SW480 (cell line): ENCODE measurements around the gene TGFB1I1.
"Not testable (repeated sequence)": the region's sequence is repeated elsewhere in the genome, so short reads cannot be mapped to it uniquely, and the experiment has no call there.

Experiments
- DNase-seq: peaks from one replicate; pipeline ENCODE4 v3.0.0-alpha.2; 2016; ENCODE audit warnings: low spot score

The TGFB1I1 gene

DNA sequence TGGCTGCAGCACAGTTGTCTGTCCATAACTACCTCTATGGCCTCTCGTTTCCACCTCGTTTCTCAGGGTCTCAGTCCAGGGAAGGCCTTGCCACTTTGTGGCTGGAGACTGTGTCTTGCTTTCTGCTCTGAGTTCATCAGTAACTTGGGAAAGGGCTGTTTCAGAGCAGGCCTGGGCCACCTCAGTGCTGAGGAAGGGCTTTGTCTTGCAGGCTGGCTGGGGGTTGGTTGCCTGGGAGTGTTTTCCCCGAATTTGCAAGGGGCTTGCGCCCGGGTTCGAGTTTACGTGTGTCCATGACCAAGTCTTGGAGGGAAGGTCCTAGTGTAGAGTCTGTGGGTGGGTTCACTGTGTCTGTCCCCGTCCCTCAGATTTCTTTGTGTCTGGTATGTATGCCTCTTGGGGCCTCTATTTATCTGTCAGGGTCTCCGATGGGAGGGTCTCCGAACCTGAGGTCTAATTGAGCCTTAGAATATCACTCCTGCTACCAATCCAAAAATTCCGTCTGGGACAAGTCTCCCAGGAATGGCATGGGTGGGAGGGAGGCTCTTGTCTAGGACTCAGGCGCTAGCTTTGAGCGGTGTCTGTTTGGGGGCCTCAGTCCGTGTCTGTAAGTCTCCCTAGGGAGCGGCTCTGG, 594 bp upstream of the TGFB1I1 start:
- no peak for DNase-seq

DNA sequence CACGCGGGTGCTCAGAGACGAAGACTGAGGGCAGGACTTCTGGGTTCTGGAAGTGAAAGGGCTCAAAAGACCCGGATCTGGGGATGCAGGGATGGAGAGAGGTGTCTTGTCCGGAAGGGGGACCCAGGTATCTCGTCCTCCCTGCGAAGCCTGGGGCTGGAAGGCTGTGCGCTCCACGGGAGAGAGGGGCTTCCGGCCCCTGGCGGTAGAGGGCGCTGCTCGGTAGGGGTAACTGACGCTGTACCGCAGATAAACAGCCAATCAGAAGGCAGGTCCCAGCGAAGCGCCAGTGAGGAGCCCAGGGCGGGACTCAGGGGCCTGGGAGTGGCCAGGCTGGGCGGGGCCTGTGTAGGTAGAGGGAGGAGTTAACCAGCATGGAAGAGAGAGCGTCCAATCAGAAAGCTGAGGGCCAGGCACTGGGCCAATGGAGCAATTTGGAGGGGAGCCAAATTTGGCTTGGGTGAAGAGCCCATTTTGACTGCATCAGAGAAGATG, 804 bp downstream of the TGFB1I1 start:
- peak; percentile 88 for DNase-seq

GRCh38 chr16:31473264-31473984, 1.5 kb downstream of the TGFB1I1 start:
- no peak for DNase-seq

DNA sequence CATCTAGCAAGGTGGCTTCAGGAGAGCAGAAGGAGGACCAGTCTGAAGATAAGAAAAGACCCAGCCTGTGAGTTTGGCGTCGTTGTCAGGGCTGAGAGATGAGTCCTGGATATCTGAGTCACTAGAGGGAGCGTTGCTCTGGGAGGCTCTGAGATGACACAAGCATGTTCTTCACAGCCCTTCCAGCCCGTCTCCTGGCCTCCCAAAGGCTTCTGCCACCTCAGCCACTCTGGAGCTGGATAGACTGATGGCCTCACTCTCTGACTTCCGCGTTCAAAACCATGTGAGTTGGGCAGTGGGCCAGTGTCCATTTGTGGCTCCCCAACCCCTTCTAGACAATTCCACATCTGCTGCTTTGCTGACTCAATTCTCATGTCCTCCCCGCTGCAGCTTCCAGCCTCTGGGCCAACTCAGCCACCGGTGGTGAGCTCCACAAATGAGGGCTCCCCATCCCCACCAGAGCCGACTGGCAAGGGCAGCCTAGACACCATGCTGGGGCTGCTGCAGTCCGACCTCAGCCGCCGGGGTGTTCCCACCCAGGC, 2.3 kb downstream of the TGFB1I1 start:
- DNase-seq, result no peak

DNA sequence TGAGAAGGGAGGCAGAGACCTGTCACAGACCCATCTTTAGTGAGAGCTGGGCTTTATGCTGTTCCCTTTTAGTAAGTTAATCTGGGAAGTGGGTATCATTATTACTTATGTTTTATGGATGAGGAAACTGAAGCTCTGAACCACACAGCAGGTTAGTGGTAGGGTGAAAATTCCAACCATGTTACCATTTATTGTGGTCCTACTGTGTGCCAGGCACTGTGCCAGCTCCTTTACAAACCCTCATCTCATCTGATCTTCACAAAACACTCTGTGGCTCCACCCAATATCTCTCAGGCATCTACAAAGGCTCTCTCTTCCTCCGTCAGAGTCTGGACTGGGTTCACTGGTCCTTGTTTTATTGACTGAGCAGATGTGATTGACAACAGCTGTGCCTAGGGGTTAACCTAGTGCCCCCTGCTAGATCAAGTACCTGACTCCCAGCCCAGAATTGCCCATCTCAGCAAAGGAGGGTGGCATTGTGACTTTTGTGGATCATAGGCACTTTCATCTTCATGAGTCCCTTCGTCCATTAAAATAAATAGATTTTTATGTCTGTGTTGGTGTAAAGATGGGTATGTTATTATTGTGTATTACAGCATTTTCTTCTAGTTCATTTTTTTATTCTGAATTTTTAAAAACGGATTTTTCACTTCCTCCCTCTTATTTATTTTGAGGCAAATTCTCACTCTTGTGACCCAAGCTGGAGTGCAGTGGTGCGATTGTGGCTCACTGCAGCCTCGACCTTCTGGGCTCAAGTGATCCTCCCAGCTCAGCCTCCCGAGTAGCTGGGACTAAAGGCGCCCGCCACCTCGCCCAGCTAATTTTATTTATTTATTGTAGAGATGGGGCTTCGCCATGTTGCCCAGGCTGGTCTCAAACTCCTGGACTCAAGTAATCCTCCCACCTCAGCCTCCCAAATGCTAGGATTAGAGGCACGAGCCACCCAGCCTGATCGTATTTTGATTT, 3.1 kb downstream of the TGFB1I1 start:
- DNase-seq, result no peak

DNA sequence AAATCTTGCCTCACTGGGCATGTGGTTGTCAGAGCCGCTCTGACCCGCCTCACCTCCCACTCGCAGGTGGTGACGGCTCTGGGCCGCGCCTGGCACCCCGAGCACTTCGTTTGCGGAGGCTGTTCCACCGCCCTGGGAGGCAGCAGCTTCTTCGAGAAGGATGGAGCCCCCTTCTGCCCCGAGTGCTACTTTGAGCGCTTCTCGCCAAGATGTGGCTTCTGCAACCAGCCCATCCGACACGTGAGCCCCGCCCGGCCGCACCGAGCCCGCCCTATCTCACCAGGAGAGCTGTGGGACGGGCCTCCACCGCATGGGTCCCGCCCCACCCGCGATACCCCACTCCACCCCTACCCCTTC, 4.0 kb downstream of the TGFB1I1 start:
- DNase-seq, result no peak

GRCh38 chr16:31476303-31477219, 4.6 kb downstream of the TGFB1I1 start:
- DNase-seq, result peak; percentile 50

DNA sequence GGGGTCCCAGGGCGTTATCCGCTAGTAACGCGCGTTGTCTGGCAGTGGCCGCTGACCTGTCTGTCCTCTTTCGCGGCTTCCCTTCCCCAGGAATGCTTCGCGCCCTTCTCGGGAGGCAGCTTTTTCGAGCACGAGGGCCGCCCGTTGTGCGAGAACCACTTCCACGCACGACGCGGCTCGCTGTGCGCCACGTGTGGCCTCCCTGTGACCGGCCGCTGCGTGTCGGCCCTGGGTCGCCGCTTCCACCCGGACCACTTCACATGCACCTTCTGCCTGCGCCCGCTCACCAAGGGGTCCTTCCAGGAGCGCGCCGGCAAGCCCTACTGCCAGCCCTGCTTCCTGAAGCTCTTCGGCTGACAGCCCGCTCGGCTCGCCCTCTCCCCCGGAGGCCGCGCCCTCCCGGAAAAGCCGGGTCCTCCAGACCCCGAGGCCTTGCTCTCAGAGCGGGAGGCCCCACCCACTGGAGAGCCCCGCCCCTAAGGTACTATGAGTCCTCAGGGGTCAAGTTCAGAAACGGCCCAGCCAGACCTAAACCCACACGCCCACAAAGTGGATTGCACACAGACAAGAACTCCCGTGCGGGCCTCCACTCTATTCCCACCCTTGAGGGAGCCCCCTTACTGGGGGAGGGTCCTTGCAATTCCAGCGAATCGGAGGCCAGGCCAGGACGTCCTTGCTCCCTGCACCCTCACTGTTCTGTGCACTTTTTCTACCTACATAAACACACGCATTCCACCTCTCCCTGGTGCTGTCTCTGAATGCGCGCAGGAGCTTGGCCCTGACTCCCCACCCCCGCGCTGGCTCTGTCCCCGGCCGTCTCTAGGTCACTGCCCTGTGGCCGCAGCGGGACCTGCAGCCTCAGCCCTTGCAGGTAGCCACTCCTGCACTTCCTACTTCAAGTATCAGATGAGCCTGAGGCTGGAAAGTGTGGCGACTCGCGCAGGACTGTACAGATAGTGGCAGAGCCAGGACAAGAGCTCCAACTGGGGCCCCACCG, 5.6 kb downstream of the TGFB1I1 start:
- DNase-seq, result peak; percentile 46

GRCh38 chr16:31478956-31479355, 7.0 kb downstream of the TGFB1I1 start:
- DNase-seq, result no peak

DNA sequence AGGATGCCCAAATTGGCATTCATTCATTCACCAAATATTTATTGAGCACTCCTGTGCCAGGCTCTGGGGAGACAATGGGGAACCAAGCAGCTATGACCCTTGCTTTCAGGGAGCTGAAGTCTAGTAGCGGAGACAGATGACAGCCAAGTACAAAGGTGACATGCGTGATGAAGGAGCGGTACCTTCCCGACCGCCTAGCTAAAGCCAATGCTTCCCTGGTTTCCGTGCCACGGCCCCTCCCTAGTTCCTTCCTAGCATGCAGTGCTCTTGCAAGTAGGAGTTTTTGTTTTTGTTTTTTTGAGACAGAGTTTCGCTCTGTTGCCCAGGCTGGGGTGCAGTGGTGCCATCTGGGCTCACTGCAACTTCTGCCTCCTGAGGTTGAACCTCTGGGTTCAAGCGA, 7.8 kb downstream of the TGFB1I1 start:
- no peak for DNase-seq

- DNase-seq, result no peak
These were observed 9.0 kb downstream of the TGFB1I1 start for GRCh38 chr16:31480851-31481536.

DNA sequence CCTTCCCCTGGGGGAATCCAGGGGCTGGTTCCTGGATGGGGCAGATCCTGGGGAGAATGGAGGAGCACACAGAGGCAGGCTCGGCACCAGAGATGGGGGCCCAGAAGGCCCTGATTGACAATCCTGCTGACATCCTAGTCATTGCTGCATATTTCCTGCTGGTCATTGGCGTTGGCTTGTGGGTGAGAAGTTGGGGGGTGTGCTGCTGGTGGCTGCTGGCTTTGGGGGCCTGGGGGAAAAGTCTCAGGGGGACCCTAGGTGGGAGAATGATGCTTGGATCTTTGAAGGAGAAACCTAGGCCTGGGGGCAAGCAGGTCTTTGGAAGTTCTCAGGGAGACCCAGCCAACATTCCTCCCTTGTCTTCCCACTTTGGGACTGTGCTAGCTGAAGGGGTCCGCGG, 11.1 kb downstream of the TGFB1I1 start, which contains the start of gene SLC5A2:
Gene SLC5A2, plus strand, starts transcription at position 43 of the 400 bp plus-strand sequence. Its CDS starts 14 bp downstream, at position 57.
- DNase-seq, result no peak

- DNase-seq, result not testable (repeated sequence)
These were observed 12.1 kb downstream of the TGFB1I1 start for GRCh38 chr16:31484048-31484447.

GRCh38 chr16:31484491-31485171, 12.7 kb downstream of the TGFB1I1 start:
- DNase-seq, result peak; percentile 36

DNA sequence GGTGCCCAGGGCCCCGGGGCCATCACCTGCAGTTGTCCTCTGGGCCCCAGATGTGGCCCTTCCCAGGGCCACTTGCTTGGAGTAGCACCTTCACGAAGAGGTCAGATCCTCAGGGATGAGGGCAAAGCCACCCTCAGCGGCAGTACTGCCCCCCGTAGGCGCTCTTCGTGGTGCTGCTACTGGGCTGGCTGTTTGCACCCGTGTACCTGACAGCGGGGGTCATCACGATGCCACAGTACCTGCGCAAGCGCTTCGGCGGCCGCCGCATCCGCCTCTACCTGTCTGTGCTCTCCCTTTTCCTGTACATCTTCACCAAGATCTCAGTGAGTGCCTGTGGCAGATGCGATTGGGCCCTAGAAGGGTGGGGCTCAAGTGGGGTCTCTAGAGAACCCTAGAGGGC, 13.6 kb downstream of the TGFB1I1 start:
- no peak for DNase-seq

GRCh38 chr16:31486045-31486444, 14.1 kb downstream of the TGFB1I1 start:
- DNase-seq, result no peak

- DNase-seq, result no peak
These were observed 15.2 kb downstream of the TGFB1I1 start for GRCh38 chr16:31487071-31487719.
